Small intestine (tissue), 7 donors: Measurements from ENCODE around the gene TSPO2. TPM values are rescaled to one million over a fixed set of nuclear protein-coding genes. Genes with fewer than 3 reads are reported as not detected.

Experiments used
- DNase-seq, 2 donors: peaks; one replicate each; pipeline versions ENCODE4 v3.0.0 to v3.0.0-alpha.2; 2013
- FAIRE-seq: peaks from 2 replicates; lab custom pipeline; 2012; peaks lifted over from hg19 to GRCh38; lab: Jason Lieb, UNC
- H3K27ac ChIP-seq, 3 donors: one replicate each; pipeline ENCODE4 v1.5.1; 2013; ENCODE audit warnings: low read length in 2 of 3, mild to moderate bottlenecking in 2 of 3, control low read depth in 1 of 3, inconsistent platforms in 1 of 3, low read depth in 1 of 3, moderate library complexity in 1 of 3
- H3K27me3 ChIP-seq, 3 donors: one replicate each; pipeline ENCODE4 v1.6.1; 2013; ENCODE audit warnings: low read length in 3 of 3, inconsistent platforms in 1 of 3; ENCODE audit not compliant: control insufficient read depth in 3 of 3, insufficient read depth in 3 of 3
- H3K36me3 ChIP-seq, 3 donors: one replicate each; pipeline ENCODE4 v1.6.1; 2013; ENCODE audit warnings: low read length in 3 of 3, inconsistent platforms in 1 of 3, low read depth in 1 of 3, mild to moderate bottlenecking in 1 of 3, moderate library complexity in 1 of 3; ENCODE audit not compliant: control insufficient read depth in 3 of 3, insufficient read depth in 2 of 3
- H3K4me1 ChIP-seq, 3 donors: one replicate each; pipeline ENCODE4 v1.6.1; 2013; ENCODE audit warnings: low read length in 2 of 3, inconsistent platforms in 1 of 3, low read depth in 1 of 3, mild to moderate bottlenecking in 1 of 3, moderate library complexity in 1 of 3; ENCODE audit not compliant: control insufficient read depth in 3 of 3, insufficient read depth in 2 of 3
- H3K4me3 ChIP-seq, 3 donors: one replicate each; pipeline ENCODE4 v1.5.1; 2013; ENCODE audit warnings: low read length in 3 of 3, control low read depth in 1 of 3, inconsistent platforms in 1 of 3, low read depth in 1 of 3, mild to moderate bottlenecking in 1 of 3, moderate library complexity in 1 of 3
- H3K9me3 ChIP-seq, 2 donors: one replicate each; pipeline ENCODE4 v1.6.1; 2013; ENCODE audit warnings: low read depth in 1 of 2, low read length in 1 of 2; ENCODE audit not compliant: control insufficient read depth in 2 of 2, insufficient read depth in 1 of 2
- WGBS, 3 donors: extraction: QIAGEN DNeasy Blood & Tissue Kit; methylation state at CpG; one replicate each; pipeline ENCODE4 v1.1.7; 2013; 5-methylcytosine and 5-hydroxymethylcytosine counted together
- polyA plus RNA-seq, 4 donors: library from polyadenylated mRNA; stranded (reverse) in 3 of 4; unstranded in 1 of 4; fragments of 200-250 nt in 3 of 4; fragments of 120-200 nt in 1 of 4; gene quantifications; one replicate each; pipeline versions ENCODE4 v1.2.1 to v1.2.3, GENCODE V29; 2013
- donor health status: healthy with polysubstance abuse.
- donor health status: control.
- donor health status: control.
- donor health status: Bipolar disorder and iron deficiency.
- donor health status: healthy.

The TSPO2 gene
- polyA plus RNA-seq, 4 donors = 1.1 to 2.1 (median 1.9) TPM; not detected in 1

DNA sequence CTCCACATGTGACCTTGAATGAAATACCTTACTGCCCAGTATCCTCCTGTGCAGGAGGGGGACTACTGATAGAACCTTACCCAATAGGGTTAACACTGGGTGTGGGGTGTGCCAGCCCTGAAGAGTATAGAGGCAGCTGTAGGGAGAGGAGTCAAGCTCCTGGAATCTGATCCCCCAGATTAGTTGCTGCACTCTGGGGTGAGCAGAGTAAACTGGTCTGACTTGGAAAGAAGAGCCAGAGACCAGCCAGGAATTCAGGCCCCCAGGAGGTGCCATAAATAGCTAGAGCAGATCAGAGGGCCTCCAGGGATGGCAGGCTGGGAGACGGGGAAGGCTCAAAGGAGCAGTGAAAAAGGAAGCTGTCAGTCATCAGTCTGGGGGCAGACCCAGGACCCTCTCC is 7.3 kb downstream of the TSPO2 start:
- Histone ChIP-seq H3K4me1 (peaks cover 0 to 93% (median 0%) of the 10 kb centered on the region in 3 donors), H3K27me3 (no peaks in the 10 kb centered on the region), H3K9me3 (no peaks in the 10 kb centered on the region), H3K27ac (peak overlapping the region in 1 of 3 donors; percentile 93), H3K36me3 (peaks cover 0 to 5% (median 0%) of the 10 kb centered on the region in 3 donors), H3K4me3 (no peak overlapping the region)
- peak in 1 of 2 donors; percentile 62 for DNase-seq
- FAIRE-seq = no peak
- 80 to 88% (median 85%) methylated on average over 1 of the region's 1 CpG for WGBS, 3 donors

DNA sequence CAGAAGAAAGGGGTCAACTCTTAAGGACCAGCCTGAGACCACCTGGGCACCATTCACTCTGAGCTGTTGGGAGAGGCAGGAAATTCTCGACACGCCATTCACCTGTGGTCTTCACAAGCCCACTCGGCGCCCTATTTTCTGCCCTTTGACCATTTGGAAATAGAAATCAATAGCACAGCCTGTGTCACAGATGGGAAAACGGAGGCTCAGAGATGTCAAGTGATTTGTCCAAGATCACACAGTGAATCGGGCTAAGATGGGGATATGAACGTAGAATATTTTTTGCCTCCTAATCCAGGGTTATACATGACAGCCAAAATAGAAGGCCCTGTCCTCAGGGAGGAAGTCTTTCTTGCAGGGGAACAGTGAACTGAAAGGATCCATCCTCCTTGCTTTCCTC is 7.7 kb downstream of the TSPO2 start:
- WGBS, 3 donors = 82 to 91% (median 87%) methylated on average over 7 of the region's 7 CpGs
- DNase-seq = no peak
- Histone ChIP-seq H3K27ac (peak overlapping the region in 1 of 3 donors; percentile 93), H3K4me3 (no peak overlapping the region), H3K4me1 (peaks cover 0 to 97% (median 0%) of the 10 kb centered on the region in 3 donors), H3K27me3 (no peaks in the 10 kb centered on the region), H3K9me3 (no peaks in the 10 kb centered on the region), H3K36me3 (peaks cover 0 to 5% (median 0%) of the 10 kb centered on the region in 3 donors)
- no peak for FAIRE-seq

DNA sequence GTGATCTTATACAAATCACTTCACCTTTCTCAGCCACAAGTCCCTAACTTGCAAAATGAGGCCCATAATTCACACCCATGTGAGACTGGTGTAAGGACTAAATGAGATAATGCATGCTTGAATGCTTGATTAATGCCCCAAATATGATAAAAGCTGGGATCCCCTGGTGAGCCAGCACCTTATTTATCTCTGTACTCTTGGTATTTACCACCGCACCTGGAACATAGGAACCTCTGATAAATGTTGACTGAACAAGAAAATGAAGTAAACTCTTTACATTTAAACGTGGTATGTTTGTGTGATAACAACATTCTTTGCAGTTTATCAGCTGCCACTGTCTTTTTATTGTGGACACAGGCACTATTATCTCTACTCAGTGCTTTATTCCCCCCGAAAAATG is 8.3 kb downstream of the TSPO2 start:
- FAIRE-seq (no peak), DNase-seq (no peak)
- H3K36me3 ChIP-seq = peaks cover 0 to 5% (median 0%) of the 10 kb centered on the region in 3 donors
- H3K27me3 ChIP-seq = no peaks in the 10 kb centered on the region
- 49 to 69% (median 65%) methylated on average over 3 of the region's 3 CpGs for WGBS, 3 donors
- peak overlapping the region in 1 of 3 donors; percentile 93 for H3K27ac ChIP-seq
- no peaks in the 10 kb centered on the region for H3K9me3 ChIP-seq
- H3K4me1 ChIP-seq = peaks cover 0 to 97% (median 0%) of the 10 kb centered on the region in 3 donors
- H3K4me3 ChIP-seq = no peak overlapping the region

DNA sequence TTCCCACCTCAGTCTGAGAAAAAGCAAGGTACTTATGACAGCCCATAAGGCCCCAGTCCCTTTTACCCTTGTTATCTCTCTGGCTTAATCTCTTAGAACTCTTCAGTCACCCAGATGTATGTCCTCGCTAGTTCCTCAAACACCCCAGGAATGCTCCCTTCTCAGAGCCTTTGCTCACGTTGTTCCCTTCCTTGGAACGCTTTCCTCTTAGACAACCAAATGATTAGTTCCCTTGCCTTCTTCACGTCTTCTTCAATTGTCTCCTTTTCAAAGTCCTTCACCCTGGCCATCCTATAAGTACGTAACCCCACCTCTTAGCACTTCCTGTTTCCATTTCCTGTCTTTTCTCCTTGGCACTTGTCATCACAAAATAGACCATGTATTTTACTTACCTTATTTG is 9.6 kb downstream of the TSPO2 start:
- 68 to 94% (median 81%) methylated on average over 5 of the region's 5 CpGs for WGBS, 3 donors
- H3K9me3 ChIP-seq = no peaks in the 10 kb centered on the region
- no peak overlapping the region for H3K4me3 ChIP-seq
- no peak for DNase-seq
- H3K4me1 ChIP-seq = peaks cover 0 to 97% (median 4%) of the 10 kb centered on the region in 3 donors
- FAIRE-seq = no peak
- H3K36me3 ChIP-seq = peaks cover 0 to 5% (median 0%) of the 10 kb centered on the region in 3 donors
- no peaks in the 10 kb centered on the region for H3K27me3 ChIP-seq
- no peak overlapping the region for H3K27ac ChIP-seq

DNA sequence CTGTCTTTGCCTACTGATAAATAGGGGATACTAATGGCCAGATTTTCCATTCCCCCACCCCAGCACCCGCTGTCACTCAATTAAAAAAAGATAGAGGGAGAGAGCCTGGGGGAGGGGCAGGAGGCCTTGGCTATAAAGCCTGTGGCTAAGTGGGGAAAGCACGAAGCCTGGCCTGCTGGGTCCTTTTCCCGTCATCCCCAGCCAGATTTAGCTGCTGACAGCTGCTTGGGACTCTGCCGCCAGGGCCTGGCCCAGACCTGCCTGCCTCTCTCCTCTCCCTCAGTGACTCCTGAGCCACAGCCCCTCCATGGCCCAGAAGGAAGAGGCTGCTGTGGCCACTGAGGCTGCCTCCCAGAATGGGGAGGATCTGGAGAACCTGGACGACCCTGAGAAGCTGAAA is 10.8 kb downstream of the TSPO2 start, which contains the start of gene APOBEC2:
TSS of gene APOBEC2 (plus strand) at position 162 of the 400 bp plus-strand sequence. CDS start at position 308, 146 bp downstream.
- H3K27ac ChIP-seq = peak within 1 kb of the TSS in 1 of 3 donors; percentile 26

DNA sequence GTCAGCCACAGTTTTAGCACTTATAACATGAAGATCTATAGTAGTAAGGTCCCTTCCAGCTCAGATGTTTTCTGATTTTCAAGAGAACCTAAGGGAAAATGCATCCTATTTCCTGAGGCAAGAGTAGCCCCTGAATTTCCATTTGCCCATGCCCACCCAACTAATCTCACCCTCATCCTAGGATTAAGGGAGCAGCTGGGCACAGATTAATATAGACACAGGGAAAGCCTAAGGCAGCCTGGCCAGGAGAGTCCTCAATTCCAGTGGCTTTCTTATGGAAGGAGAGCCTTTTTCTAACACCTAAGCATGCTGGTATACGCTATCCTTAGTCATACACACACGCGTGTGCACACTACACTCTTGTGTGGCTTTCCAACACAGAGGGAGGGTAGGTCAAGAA is 12.2 kb downstream of the TSPO2 start:
- DNase-seq = no peak
- no peak for FAIRE-seq
- Histone ChIP-seq H3K4me1 (peaks cover under 1 to 97% (median 12%) of the 10 kb centered on the region in 3 donors), H3K27me3 (no peaks in the 10 kb centered on the region), H3K27ac (peak overlapping the region in 1 of 3 donors; percentile 90), H3K9me3 (no peaks in the 10 kb centered on the region), H3K36me3 (peaks cover 0 to 5% (median 0%) of the 10 kb centered on the region in 3 donors), H3K4me3 (no peak overlapping the region)
- 97 to 99% (median 98%) methylated on average over 3 of the region's 3 CpGs for WGBS, 3 donors

More for the DNA sequence above, 10.8 kb downstream of the TSPO2 start, which contains the start of gene APOBEC2:
- DNase-seq (no peak), FAIRE-seq (no peak)
- WGBS, 3 donors = 64 to 78% (median 77%) methylated on average over 5 of the region's 5 CpGs
- Histone ChIP-seq H3K9me3 (no peaks in the 10 kb centered on the region), H3K36me3 (peaks cover 0 to 5% (median 0%) of the 10 kb centered on the region in 3 donors), H3K4me3 (no peak within 1 kb of the TSS), H3K27me3 (no peaks in the 10 kb centered on the region), H3K4me1 (peaks cover 0 to 97% (median 4%) of the 10 kb centered on the region in 3 donors)

DNA sequence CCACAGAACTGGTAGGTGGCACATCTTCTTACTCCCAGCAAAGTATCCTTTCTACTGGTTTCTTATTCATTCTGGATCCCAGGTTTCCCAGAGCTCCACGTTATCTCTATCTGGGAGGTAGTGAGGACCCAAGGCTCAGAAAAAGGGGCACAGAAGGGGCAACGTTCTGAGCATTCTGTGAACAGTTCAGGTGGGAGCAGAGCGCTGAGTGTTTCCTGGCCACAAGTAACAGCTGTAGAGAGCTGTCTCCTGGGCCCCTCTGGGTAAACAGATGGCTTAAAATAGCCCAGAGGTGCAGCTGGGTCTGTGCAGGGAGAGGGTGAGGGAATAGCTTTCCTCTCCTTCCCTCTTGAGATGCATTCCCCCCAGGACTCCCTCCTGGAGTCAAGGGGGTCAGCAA is 12.9 kb downstream of the TSPO2 start:
- FAIRE-seq = no peak
- WGBS, 3 donors = 41 to 73% (median 53%) methylated on average over 3 of the region's 3 CpGs
- Histone ChIP-seq H3K27ac (peak overlapping the region in 1 of 3 donors; percentile 90), H3K36me3 (peaks cover 0 to 6% (median 0%) of the 10 kb centered on the region in 3 donors), H3K4me1 (peaks cover 2 to 94% (median 14%) of the 10 kb centered on the region in 3 donors), H3K27me3 (no peaks in the 10 kb centered on the region), H3K9me3 (no peaks in the 10 kb centered on the region), H3K4me3 (no peak overlapping the region)
- DNase-seq = no peak

DNA sequence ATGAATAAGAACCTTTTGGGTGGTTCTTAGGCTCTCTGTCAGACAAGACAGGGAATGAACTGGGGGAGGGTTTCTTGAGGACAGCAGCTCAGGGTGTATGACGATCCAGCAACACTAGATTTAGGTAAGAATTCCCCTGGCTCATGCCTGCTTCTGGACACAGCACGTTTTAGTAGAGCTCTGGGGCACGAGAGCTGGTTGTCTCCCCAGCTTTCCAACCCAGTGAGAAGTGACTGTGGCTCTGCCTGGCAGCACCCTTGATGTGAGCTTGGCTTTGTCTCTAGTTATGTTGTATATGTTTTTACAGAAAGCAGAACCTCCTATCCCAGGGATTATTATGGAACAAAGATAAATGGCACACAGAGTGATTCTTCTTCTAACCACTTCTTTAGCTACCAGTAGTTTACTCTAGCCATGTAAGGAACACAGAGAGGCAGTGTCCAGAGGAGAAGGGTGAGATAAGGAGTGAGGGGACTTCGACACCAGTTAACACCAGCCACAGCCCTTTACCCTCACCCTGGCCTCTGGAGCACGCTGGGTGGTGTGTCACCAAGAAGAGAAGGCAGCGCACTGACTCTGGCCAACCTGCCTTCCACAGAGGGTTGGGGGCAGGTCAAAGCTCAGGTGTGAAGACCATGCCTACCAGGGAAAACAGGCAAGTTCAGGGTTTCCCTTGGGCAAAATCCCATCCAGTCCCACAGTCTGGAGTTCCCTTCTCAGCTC is 14.7 kb downstream of the TSPO2 start:
- WGBS, 3 donors = 40 to 68% (median 51%) methylated on average over 6 of the region's 6 CpGs
- Histone ChIP-seq H3K36me3 (peaks cover 0 to 13% (median 0%) of the 10 kb centered on the region in 3 donors), H3K9me3 (no peaks in the 10 kb centered on the region), H3K27me3 (no peaks in the 10 kb centered on the region), H3K27ac (peak overlapping the region; percentile 45 to 97 (median 90)), H3K4me1 (peaks cover 2 to 93% (median 14%) of the 10 kb centered on the region in 3 donors), H3K4me3 (no peak overlapping the region)
- DNase-seq (peak; percentile 85 to 90), FAIRE-seq (no peak)
